ENCODE results near the gene MTFMT. TPM values are rescaled to one million over a fixed set of nuclear protein-coding genes. Genes with fewer than 3 reads are reported as not detected.

Gene MTFMT
- total RNA-seq, 1 experiment from 2014 or later, result 24.4 TPM

- DNase-seq (ENCODE audit: extremely low read depth, low read depth), result peak; percentile 82
Measured at GRCh38 chr15:64989416-64990167, 39.8 kb downstream of the MTFMT start, which contains the start of gene SPG21. TSS of gene SPG21 (minus strand) at chr15:64989914. CDS start at chr15:64983569, 6,345 bp downstream.

- DNase-seq (ENCODE audit: extremely low read depth, low read depth), result no peak
Measured at GRCh38 chr15:64987136-64987535, 42.3 kb downstream of the MTFMT start.

- DNase-seq (ENCODE audit: extremely low read depth, low read depth), result no peak
Measured at GRCh38 chr15:64985366-64986033, 43.9 kb downstream of the MTFMT start.

GRCh38 chr15:64982472-64982871 is 47.0 kb downstream of the MTFMT start:
- DNase-seq (ENCODE audit: extremely low read depth, low read depth), result no peak

GRCh38 chr15:64981812-64982431 is 47.5 kb downstream of the MTFMT start:
- DNase-seq (ENCODE audit: extremely low read depth, low read depth), result no peak

GRCh38 chr15:64979252-64979710 is 50.2 kb downstream of the MTFMT start:
- DNase-seq (ENCODE audit: extremely low read depth, low read depth), result no peak

GRCh38 chr15:64975390-64975789 is 54.0 kb downstream of the MTFMT start:
- DNase-seq (ENCODE audit: extremely low read depth, low read depth), result no peak

GRCh38 chr15:64970698-64971097 is 58.7 kb downstream of the MTFMT start:
- no peak for DNase-seq (ENCODE audit: extremely low read depth, low read depth)

GRCh38 chr15:64969401-64969800 is 60.0 kb downstream of the MTFMT start:
- no peak for DNase-seq (ENCODE audit: extremely low read depth, low read depth)

- no peak for DNase-seq (ENCODE audit: extremely low read depth, low read depth)
Measured at GRCh38 chr15:64961013-64961412, 68.4 kb downstream of the MTFMT start.

GRCh38 chr15:64960153-64960552 is 69.3 kb downstream of the MTFMT start:
- no peak for DNase-seq (ENCODE audit: extremely low read depth, low read depth)

- no peak for DNase-seq (ENCODE audit: extremely low read depth, low read depth)
Measured at GRCh38 chr15:64959128-64959527, 70.3 kb downstream of the MTFMT start.

GRCh38 chr15:64954395-64954794 is 75.0 kb downstream of the MTFMT start:
- no peak for DNase-seq (ENCODE audit: extremely low read depth, low read depth)

GRCh38 chr15:64951777-64952418 is 77.5 kb downstream of the MTFMT start:
- no peak for DNase-seq (ENCODE audit: extremely low read depth, low read depth)

Other genes starting within 250 kb of the MTFMT start
- gene PIF1, start 204.0 kb downstream of the MTFMT start, total RNA-seq (2014; rRNA removed; shearing (Covaris generic)), result 9.8 and 11.5 TPM in 2 replicates
- 2.9 and 3.5 TPM in 2 replicates for gene PLEKHO2, start 187.7 kb downstream of the MTFMT start, total RNA-seq (2014; rRNA removed; shearing (Covaris generic))
- 1.6 and 1.7 TPM in 2 replicates for gene ANKDD1A, start 117.7 kb downstream of the MTFMT start, total RNA-seq (2014; rRNA removed; shearing (Covaris generic))
- gene SPG21, start 39.7 kb downstream of the MTFMT start, total RNA-seq (2014; rRNA removed; shearing (Covaris generic)), result 76.8 and 80.0 TPM in 2 replicates
- gene SLC51B, start 15.7 kb upstream of the MTFMT start, total RNA-seq (2014; rRNA removed; shearing (Covaris generic)), result 0.75 and 1.1 TPM in 2 replicates
- gene RASL12, start 38.4 kb upstream of the MTFMT start, total RNA-seq (2014; rRNA removed; shearing (Covaris generic)), result 0.07 TPM in 1 of 2 replicates, not detected in the other
- not detected in 2 replicates for gene KBTBD13, start 47.1 kb upstream of the MTFMT start, total RNA-seq (2014; rRNA removed; shearing (Covaris generic))
- 0.75 and 1.1 TPM in 2 replicates for gene UBAP1L, start 85.6 kb upstream of the MTFMT start, total RNA-seq (2014; rRNA removed; shearing (Covaris generic))
- 18.6 and 20.1 TPM in 2 replicates for gene PDCD7, start 104.2 kb upstream of the MTFMT start, total RNA-seq (2014; rRNA removed; shearing (Covaris generic))
- 42.0 and 55.4 TPM in 2 replicates for gene CLPX, start 155.7 kb upstream of the MTFMT start, total RNA-seq (2014; rRNA removed; shearing (Covaris generic))
- gene CILP, start 181.8 kb upstream of the MTFMT start, total RNA-seq (2014; rRNA removed; shearing (Covaris generic)), result not detected in 2 replicates

All from NCI-H460 (cell line).